Stimulated activated memory B cell treated with anti-CD40 and anti-IgM and Interleukin-4, amounts not matched to agents 10 μg/mL and 1 μg/mL and 100 μg/mL, for 72 hours (primary cell): ENCODE measurements around the gene CD2BP2.

Experiments used
- ATAC-seq: fragments of 150-1000 bp; cut with Tn5 transposase; 2 replicates; pipeline ENCODE4 v1.10.0; 2021
- H3K27ac Mint-ChIP-seq: one replicate; pipeline ENCODE4 v1.8.0; 2022; ENCODE audit warnings: mild to moderate bottlenecking, mixed read lengths
- H3K27me3 Mint-ChIP-seq: one replicate; pipeline ENCODE4 v1.8.0; 2022; ENCODE audit warnings: mixed read lengths
- H3K36me3 Mint-ChIP-seq: one replicate; pipeline ENCODE4 v1.8.0; 2022; ENCODE audit warnings: mixed read lengths
- H3K4me1 Mint-ChIP-seq: one replicate; pipeline ENCODE4 v1.8.0; 2022; ENCODE audit warnings: mixed read lengths
- H3K4me3 Mint-ChIP-seq: one replicate; pipeline ENCODE4 v1.8.0; 2022; ENCODE audit warnings: mild to moderate bottlenecking, moderate library complexity, mixed read lengths
- H3K9me3 Mint-ChIP-seq: one replicate; pipeline ENCODE4 v1.8.0; 2022; ENCODE audit warnings: mixed read lengths

Gene CD2BP2

GRCh38 chr16:30381291-30382041 lies 26.4 kb upstream of the CD2BP2 start:
- peak overlapping the region; percentile 98 for H3K27ac Mint-ChIP-seq
- no peak for ATAC-seq
- H3K27me3 Mint-ChIP-seq, result no peaks in the 10 kb centered on the region
- H3K36me3 Mint-ChIP-seq, result peaks cover 19% of the 10 kb centered on the region
- H3K9me3 Mint-ChIP-seq, result no peaks in the 10 kb centered on the region
- H3K4me1 Mint-ChIP-seq, result peaks cover 70% of the 10 kb centered on the region
- H3K4me3 Mint-ChIP-seq, result peak overlapping the region; percentile 87

DNA sequence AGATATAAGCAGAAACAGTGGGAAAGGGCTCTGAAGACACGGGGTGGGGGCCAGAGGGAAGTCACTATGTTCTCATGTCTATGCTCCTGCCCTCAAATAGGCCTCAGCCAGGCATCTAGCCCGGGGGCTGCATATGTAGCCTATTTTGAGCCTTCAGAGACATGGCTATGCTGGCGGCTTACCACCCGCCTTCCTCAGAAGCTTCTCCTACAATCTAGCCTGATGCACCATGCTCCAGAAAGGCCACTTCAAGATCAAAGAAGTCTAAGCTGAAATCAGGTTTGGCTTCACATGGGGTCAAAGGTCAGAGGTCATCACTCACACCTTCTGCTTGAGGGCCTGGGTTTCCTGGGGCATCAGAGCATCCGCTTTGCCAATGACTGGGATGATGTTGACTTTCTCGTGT lies 25.7 kb upstream of the CD2BP2 start:
- Mint-ChIP-seq H3K27me3 (no peaks in the 10 kb centered on the region), H3K27ac (peak overlapping the region; percentile 98), H3K4me3 (peak overlapping the region; percentile 87), H3K9me3 (no peaks in the 10 kb centered on the region), H3K36me3 (peaks cover 19% of the 10 kb centered on the region), H3K4me1 (peaks cover 70% of the 10 kb centered on the region)
- no peak for ATAC-seq

DNA sequence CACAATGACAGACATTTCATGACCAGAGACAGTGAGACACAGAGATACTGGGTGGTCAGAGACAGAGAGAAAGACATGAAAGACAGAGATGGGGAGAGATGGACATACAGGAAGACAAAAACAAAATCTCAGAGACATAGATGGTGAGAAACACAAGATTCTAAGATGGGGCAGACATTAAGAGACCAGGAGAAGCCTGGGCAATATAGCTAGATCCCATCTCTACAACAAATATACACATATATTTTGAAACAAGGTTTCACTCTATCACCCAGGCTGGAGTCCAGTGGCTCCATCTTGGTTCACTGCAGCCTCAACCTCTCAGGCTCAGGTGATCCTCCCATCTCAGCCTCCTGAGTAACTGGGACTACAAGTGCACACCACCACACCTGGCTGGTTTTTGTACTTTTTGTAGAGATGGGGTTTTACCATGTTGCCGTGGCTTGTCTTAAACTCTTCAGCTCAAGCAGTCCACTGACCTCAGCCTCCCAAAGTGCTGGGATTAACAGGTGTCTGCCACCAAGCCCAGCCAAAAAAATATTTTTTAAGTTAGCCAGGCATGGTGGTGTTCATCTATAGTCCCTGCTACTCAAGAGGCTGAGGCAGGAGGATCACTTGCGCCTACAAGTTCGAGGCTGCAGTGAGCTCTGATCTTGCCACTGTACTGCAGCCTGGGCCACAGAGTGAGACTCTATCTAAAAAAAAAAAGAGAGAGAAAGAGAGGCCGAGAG lies 25.1 kb upstream of the CD2BP2 start:
- Mint-ChIP-seq H3K27me3 (no peaks in the 10 kb centered on the region), H3K4me1 (peaks cover 70% of the 10 kb centered on the region), H3K36me3 (peaks cover 19% of the 10 kb centered on the region), H3K9me3 (no peaks in the 10 kb centered on the region), H3K4me3 (peak overlapping the region; percentile 97), H3K27ac (peak overlapping the region; percentile 98)
- no peak for ATAC-seq

GRCh38 chr16:30379158-30379783 lies 24.2 kb upstream of the CD2BP2 start:
- no peaks in the 10 kb centered on the region for H3K9me3 Mint-ChIP-seq
- H3K27me3 Mint-ChIP-seq, result no peaks in the 10 kb centered on the region
- H3K36me3 Mint-ChIP-seq, result peaks cover 19% of the 10 kb centered on the region
- ATAC-seq, result no peak
- peak overlapping the region; percentile 98 for H3K27ac Mint-ChIP-seq
- peak overlapping the region; percentile 97 for H3K4me3 Mint-ChIP-seq
- peaks cover 70% of the 10 kb centered on the region for H3K4me1 Mint-ChIP-seq

- Mint-ChIP-seq H3K4me1 (peaks cover 65% of the 10 kb centered on the region), H3K4me3 (peak overlapping the region; percentile 97), H3K9me3 (no peaks in the 10 kb centered on the region), H3K27ac (peak overlapping the region; percentile 98), H3K36me3 (peaks cover 19% of the 10 kb centered on the region), H3K27me3 (no peaks in the 10 kb centered on the region)
- ATAC-seq, result peak; percentile 95
Observed at GRCh38 chr16:30378236-30379157, 23.4 kb upstream of the CD2BP2 start.

DNA sequence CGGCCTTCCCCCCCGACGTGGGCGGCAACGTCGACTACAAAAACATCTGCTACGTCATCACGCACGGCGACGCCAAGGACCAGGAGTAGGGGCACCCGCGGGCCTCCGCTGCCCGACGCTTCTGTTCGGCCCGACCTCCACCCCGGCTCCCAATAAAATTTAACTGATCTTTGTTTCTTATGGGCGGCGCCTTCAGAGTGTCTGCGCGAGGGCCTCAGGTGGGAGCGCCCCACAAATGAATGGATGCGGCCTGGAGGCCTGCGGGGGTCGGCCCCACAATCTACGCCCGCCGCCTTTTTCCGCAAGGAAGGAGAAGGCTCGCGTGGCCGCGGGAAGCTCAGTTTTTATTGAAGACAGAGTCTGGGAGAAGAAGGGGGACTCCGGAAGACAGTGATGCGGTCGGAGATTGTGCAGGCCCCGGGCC lies 22.7 kb upstream of the CD2BP2 start:
- H3K27me3 Mint-ChIP-seq, result no peaks in the 10 kb centered on the region
- ATAC-seq, result peak; percentile 67
- peaks cover 58% of the 10 kb centered on the region for H3K4me1 Mint-ChIP-seq
- peak overlapping the region; percentile 98 for H3K27ac Mint-ChIP-seq
- H3K36me3 Mint-ChIP-seq, result peaks cover 19% of the 10 kb centered on the region
- H3K9me3 Mint-ChIP-seq, result no peaks in the 10 kb centered on the region
- H3K4me3 Mint-ChIP-seq, result peak overlapping the region; percentile 97

DNA sequence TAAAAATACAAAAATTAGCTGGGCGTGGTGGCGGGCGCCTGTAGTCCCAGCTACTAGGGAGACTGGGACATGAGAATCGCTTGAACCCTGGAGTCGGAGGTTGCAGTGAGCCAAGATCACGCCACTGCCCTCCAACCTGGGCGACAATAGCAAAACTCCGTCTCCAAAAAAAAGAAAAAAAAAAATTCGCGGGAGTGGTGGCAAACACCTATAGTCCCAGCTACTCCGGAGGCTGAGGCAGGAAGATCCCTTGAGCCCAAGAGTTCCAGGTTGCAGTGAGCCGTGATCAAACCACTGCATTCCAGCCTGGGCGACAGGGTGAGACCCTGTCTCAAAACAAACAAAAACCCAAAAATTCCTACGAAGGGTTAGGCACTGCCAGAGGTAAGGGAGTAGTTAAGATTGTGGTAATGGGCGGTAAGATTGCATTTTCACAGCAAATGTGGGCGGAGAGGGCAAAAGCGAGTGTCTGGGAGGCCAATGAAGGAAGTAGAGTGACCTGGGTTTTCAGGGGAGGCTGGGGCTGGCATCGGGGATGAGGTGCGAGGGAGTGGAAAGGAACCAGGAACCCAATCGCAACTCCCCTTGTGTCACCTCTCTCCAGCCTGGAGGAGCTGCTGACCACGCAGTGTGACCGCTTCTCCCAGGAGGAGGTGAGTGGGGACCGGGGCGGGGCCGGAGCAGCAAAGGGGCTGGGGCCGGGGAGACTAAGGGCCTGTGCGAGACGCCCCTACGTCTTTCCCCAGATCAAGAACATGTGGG lies 22.1 kb upstream of the CD2BP2 start:
- no peaks in the 10 kb centered on the region for H3K27me3 Mint-ChIP-seq
- H3K4me3 Mint-ChIP-seq, result peak overlapping the region; percentile 97
- ATAC-seq, result no peak
- H3K36me3 Mint-ChIP-seq, result peaks cover 19% of the 10 kb centered on the region
- peak overlapping the region; percentile 98 for H3K27ac Mint-ChIP-seq
- H3K4me1 Mint-ChIP-seq, result peaks cover 53% of the 10 kb centered on the region
- no peaks in the 10 kb centered on the region for H3K9me3 Mint-ChIP-seq

DNA sequence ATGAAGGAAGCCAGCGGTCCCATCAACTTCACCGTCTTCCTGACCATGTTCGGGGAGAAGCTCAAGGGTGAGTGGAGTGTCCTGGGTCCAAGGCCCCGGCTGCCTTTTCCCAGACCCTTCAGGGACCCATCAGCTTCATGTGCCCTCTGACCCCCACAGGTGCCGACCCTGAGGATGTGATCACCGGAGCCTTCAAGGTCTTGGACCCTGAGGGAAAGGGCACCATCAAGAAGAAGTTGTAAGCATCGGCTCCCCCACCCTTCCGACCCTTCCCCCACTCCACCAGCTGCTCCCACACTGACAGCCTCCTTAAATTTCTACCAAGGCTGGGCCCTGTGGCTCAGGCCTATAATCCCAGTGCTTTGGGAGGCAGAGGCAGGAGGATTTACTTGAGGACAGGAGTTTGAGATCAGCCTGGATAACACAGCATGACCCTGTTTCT lies 21.4 kb upstream of the CD2BP2 start:
- no peak overlapping the region for H3K4me3 Mint-ChIP-seq
- H3K36me3 Mint-ChIP-seq, result peaks cover 19% of the 10 kb centered on the region
- H3K4me1 Mint-ChIP-seq, result peaks cover 54% of the 10 kb centered on the region
- H3K27ac Mint-ChIP-seq, result peak overlapping the region; percentile 98
- no peaks in the 10 kb centered on the region for H3K9me3 Mint-ChIP-seq
- no peaks in the 10 kb centered on the region for H3K27me3 Mint-ChIP-seq
- ATAC-seq, result no peak

GRCh38 chr16:30375864-30376263 lies 20.8 kb upstream of the CD2BP2 start:
- ATAC-seq, result no peak
- Mint-ChIP-seq H3K9me3 (no peaks in the 10 kb centered on the region), H3K36me3 (peaks cover 19% of the 10 kb centered on the region), H3K27ac (no peak overlapping the region), H3K4me1 (peaks cover 52% of the 10 kb centered on the region), H3K27me3 (no peaks in the 10 kb centered on the region), H3K4me3 (no peak overlapping the region)

- peaks cover 12% of the 10 kb centered on the region for H3K36me3 Mint-ChIP-seq
- ATAC-seq, result no peak
- H3K9me3 Mint-ChIP-seq, result no peaks in the 10 kb centered on the region
- no peak within 1 kb of the TSS for H3K4me3 Mint-ChIP-seq
- no peaks in the 10 kb centered on the region for H3K27me3 Mint-ChIP-seq
- no peak within 1 kb of the TSS for H3K27ac Mint-ChIP-seq
- peaks cover 39% of the 10 kb centered on the region for H3K4me1 Mint-ChIP-seq
Observed at GRCh38 chr16:30374538-30374937, 19.4 kb upstream of the CD2BP2 start, which contains the start of gene MYL11. MYL11 (plus strand) TSS chr16:30374802; CDS start chr16:30374858, 56 bp downstream.

GRCh38 chr16:30372725-30373124 lies 17.6 kb upstream of the CD2BP2 start:
- no peak for ATAC-seq
- peak overlapping the region; percentile 1 for H3K4me3 Mint-ChIP-seq
- no peaks in the 10 kb centered on the region for H3K9me3 Mint-ChIP-seq

GRCh38 chr16:30372038-30372712 lies 17.1 kb upstream of the CD2BP2 start:
- ATAC-seq, result no peak
- Mint-ChIP-seq H3K36me3 (peaks cover 4% of the 10 kb centered on the region), H3K27me3 (no peaks in the 10 kb centered on the region), H3K9me3 (no peaks in the 10 kb centered on the region), H3K4me3 (peak overlapping the region; percentile 78), H3K27ac (peak overlapping the region; percentile 85), H3K4me1 (peaks cover 37% of the 10 kb centered on the region)

More at GRCh38 chr16:30372725-30373124, 17.6 kb upstream of the CD2BP2 start:
- Mint-ChIP-seq H3K27ac (peak overlapping the region; percentile 85), H3K36me3 (no peaks in the 10 kb centered on the region), H3K27me3 (no peaks in the 10 kb centered on the region), H3K4me1 (peaks cover 37% of the 10 kb centered on the region)

DNA sequence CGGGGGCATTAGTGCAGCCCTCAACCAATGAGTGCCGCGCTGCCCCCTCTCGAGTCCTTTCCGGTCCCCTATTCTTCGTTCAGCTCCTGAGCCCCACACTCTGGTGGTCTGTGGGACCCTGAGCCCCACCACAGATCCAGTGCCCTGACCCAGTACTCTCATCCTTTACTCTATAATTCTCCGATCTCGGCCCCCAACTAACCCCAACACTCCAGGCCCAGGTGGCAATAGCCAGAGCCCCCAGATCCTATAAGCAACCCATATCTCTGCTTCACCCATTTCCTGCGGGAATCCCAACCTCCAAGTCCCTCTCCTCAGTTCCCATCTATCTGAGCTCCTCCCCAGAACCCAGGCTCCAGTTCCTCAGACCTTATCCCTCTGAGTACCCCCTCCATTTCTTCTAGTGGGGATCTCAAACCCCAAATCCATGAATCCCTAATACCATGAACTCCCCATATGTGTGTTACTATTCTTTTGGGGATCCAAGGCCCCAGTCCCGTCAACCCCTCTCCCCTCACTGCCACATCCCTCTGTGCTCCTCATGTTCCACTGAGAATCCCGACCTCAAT lies 16.2 kb upstream of the CD2BP2 start:
- Mint-ChIP-seq H3K36me3 (peaks cover 11% of the 10 kb centered on the region), H3K27me3 (no peaks in the 10 kb centered on the region), H3K4me3 (peak overlapping the region; percentile 78), H3K4me1 (peaks cover 41% of the 10 kb centered on the region), H3K9me3 (no peaks in the 10 kb centered on the region), H3K27ac (peak overlapping the region; percentile 85)
- ATAC-seq, result no peak
